HG03378 (cell line): ENCODE results near the gene C12orf56.
"Not testable (repeated sequence)": the region's sequence is repeated elsewhere in the genome, so short reads cannot be mapped to it uniquely, and the experiment has no call there.

Experiments used
- ATAC-seq: cut with Tn5 transposase; IDR thresholded peaks from one replicate; pipeline ENCODE4 v1.9.1; 2021; ENCODE audit warnings: mild to moderate bottlenecking, moderate library complexity; ENCODE audit not compliant: unreplicated experiment

The C12orf56 gene

DNA sequence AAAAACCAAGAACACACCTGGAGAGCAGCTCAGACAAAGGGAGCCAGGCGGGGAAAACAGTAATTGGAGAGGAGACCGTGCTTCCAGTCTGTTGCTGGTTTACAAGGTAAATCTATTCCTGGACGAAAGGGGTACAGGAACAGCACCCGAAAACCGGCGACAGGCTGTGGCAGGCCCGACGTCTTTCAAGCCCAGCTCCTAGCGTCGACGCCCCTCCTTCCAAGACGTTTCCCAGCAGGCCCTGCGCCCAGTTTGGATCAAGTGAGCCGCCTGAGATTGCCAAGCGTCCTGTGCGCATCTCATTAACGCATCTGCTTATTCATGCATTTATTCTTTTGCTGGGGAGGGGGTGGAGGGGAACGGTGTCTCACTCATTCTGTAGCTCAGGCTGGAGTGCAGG lies 1.4 kb downstream of the C12orf56 start:
- no peak for ATAC-seq

DNA sequence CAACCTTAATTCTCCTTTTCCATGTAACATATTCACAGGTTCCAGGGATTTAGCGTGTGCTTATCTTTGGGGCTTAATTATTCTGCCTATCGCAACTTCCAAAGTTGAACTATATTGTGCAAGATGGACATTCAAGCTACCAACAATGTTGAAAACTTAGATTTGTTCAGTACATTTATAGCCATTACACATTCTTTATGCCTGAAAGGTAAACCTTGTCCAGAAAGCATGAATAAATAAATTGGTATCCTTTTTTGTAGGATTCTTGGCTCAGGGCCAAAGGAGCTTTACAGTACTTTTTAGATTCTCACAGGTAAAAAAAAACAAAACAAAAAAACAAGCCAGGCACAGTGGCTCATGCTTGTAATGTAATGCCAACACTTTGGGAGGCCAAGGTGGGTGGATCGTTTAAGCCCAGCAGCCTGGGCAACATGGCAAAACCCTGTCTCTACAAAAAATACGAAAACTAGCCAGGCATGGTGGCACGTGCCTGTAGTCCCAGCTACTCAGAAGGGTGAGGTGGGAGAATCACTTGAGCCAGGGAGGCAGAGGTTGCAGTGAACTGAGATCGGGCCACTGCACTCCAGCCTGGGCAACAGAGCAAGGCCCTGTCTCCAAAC lies 3.3 kb downstream of the C12orf56 start:
- ATAC-seq = no peak

DNA sequence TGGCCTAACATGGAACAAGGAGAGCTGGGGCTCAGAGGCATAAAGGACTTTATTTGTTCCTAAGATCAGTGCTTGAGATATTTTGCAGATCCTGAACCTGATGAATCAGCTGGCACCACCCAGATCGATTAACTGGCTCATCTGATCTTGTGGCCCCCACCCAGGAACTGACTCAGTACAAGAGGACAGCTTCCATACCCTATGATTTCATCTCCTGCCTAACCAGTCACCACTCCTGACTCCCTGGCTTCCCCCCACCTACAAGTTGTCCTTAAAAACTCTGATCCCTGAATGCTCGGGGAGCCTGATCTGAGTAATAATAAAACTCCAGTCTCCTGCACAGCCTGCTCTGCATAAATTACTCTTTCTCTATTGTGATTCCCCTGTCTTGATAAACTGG lies 5.1 kb downstream of the C12orf56 start:
- no peak for ATAC-seq

DNA sequence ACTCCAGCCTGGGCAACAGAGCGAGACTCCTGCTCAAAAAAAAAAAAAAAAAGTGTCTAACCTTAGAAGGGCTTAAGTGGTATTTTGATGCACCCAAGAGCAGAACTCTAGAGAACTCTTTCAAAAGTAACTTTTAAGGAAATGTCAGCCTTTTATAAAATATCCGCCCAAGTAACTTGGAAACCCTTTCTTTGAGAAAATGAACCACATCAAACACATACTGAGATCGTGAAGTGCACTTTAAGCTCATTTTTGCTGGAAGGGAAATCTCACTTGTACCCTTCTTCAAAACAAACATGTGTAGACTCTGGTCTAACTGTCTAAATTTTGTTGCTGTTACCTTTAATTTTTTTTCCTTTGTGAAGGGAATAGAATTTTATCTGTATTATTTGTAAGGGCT lies 5.5 kb downstream of the C12orf56 start:
- no peak for ATAC-seq

DNA sequence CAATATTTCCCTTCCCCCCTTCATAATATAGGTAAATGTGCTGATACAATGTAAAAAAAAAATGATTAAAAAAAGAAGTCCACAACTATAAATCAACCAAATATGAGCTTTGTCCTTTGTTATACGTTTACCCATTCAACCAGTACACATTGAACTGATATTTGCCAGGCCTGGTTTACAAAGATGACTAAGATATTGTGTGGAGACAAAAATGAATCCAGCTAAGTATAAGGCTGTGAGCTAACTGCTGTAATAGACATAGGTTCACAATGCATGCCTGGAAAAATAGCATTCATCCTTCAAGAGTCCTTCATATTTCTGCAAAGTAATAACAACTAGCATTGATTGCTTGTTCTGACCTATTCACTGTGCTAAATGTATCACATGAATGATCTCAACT lies 6.9 kb downstream of the C12orf56 start:
- ATAC-seq = no peak

DNA sequence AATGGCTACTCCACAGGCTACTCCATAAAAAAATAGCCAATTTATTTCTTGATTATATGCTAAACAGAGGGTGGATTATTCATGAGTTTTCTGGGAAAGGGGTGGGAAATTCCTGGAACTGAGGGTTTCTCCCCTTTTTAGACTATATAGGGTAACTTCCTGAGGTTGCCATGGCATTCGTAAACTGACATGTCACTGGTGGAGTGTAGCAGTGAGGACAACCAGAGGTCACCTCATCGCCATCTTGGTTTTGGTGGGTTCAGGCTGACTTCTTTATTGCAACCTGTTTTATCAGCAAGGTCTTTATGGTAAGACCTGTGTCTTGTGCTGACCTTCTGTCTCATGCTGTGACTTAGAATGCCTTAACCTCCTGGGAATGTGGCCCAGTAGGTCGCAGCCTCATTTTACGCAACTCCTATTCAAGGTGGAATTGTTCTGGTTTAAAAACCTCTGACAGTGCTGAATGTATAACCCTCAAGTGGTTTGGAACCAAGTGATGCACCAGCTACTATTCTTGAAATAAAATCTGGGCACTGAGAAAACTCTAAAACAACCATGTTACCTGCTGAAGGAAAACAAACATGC lies 27.7 kb downstream of the C12orf56 start:
- no peak for ATAC-seq

DNA sequence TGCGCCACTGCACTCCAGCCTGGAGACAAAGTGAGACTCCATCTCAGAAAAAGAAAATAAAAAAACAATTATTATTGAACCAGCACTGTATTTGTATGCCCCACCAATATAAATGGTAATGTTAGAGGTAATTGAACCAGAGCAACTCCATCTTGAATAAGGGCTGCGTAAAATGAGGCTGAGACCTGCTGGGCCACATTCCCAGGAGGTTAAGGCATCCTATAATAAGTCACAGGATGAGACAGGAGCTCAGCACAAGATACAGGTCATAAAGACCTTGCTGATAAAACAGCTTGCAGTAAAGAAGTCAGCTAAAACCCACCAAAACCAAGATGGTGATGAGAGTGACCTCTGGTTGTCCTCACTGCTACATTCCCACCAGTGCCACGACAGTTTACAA lies 29.4 kb downstream of the C12orf56 start:
- not testable (repeated sequence) for ATAC-seq

DNA sequence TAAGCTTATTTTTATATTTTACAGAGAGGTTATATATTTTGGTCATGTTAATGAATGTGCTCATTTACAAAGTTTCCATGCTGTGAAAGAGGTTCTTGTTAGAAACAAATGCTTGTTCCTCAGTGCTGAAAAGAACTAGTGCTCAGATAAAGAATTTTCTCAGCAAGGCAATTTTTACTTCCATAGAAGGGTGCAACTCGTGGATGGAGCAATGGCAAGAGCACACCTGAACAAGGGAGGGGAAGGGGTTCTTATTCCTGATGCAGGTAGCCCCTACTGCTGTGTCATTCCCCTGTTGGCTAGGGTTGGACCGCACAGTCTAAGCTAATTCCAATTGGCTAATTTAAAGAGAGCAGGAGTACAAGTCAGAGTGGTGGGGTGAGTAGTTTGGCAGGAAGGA lies 34.3 kb downstream of the C12orf56 start:
- ATAC-seq = not testable (repeated sequence)

DNA sequence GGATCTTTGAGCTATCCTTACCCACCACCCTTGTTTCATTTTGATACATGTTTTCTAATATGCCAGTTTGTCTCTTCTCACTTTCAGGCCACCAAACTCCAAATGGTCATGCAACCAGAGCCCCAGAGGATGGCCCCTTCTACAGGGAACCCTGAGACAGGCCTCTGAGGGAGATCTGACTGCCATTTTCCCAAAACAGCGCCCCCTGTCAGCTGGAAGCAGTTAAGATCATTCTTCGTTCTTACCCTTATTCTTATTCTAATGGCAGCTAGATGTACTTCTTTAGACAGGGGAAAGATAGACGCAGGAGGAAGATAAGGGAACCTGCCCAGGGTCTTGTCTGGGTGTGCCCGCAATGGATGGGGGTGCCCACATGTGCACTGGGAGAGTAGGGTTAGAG lies 38.4 kb downstream of the C12orf56 start:
- no peak for ATAC-seq

DNA sequence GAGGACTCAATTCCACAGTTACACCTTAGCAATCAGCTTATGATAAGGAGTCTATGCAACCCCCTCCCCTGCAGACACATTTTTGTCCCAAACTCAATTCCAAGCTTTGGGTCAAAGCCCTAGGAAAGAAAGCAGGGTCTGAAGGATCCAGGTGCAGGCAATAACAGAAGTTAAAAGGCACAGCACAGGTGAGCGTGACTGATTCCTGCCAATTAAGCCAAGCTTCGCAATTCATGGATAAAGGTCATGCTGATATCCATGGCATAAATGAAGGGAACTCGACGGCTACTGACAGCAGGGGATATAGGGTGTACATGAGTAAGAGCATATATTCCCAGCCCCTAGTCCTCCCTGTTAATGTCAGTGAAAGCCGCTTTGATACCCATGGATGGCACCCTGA lies 39.3 kb downstream of the C12orf56 start:
- ATAC-seq = no peak

DNA sequence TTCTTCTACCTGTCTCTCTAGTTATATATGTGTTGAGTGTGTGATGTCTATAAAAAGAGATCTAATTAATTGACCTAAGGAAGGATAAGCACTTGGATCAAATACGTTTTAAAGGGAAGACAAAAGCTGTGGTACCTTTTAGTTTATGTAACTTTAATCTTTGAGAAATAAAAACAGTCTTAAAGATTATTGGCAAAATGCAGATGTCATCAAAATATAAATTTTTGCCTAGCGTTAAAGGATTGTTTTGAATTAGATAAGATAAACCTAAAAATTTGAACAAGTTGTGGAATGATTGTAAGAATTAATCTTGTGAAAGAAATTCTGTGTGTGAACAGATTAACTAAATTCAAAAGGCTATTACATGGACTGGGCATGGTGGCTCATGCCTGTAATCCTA lies 42.9 kb downstream of the C12orf56 start:
- no peak for ATAC-seq

DNA sequence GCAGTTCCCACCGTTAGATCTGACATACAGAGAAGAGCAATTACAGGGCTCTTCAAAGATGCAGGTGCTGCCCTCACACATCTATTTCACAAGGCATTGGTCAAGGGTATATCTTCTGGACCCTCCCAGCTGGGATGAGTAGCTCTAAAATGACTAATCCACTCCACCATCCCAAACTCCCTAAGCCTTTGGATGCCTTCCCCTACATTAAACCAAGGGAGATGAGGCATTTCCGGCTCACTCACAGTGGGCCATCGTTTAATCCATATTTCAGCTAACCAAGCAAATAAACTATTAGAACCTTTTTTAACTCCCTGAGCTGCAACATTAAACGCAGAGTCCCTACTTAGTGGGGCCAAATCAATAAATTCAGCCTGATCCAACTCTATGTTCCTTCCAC lies 45.9 kb downstream of the C12orf56 start:
- ATAC-seq = not testable (repeated sequence)

DNA sequence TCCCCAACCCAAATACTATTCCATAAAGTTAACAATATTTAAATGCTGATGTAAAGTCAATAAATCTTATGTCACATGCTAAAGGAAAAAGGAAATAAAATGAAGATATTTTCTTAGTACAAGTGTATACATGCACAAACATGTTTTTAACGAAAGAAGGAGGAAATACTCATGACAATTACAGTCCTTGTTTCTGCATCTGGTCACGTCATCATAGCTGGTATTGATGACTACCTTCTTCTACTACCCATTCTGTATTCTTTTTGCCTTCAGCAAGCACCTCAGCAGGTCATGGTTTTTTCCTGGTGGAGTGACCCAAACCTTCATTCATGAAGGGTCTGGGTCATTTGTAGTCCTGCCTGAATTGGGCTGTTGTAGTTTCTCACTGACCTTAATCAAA lies 50.0 kb downstream of the C12orf56 start:
- ATAC-seq = not testable (repeated sequence)

DNA sequence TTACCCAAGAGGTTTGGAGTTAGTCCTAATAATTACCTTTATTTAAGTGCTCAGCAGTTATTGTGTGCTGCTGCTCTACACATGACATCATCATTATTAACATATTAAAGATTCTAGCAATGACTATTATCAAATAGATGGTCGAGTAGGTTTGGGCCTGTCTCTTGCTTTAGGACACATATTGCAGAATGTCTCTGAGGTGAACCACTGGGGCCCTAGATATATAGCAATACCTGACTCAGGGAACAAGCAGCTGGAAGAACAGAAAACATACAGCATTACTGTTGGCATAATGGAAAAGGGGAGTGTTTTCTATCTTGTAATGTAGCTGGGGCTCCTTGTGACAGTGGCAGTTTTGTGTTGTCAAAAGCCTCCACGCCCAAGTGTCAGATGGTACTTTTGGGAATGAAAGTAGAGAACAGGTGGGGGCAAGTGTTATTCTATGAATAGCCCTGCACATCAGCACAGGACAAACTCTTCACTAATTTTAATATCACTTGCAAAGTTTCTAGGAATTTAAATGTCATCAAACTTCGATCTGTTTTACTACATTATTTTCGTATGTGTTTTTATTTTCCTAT lies 54.6 kb downstream of the C12orf56 start:
- no peak for ATAC-seq

DNA sequence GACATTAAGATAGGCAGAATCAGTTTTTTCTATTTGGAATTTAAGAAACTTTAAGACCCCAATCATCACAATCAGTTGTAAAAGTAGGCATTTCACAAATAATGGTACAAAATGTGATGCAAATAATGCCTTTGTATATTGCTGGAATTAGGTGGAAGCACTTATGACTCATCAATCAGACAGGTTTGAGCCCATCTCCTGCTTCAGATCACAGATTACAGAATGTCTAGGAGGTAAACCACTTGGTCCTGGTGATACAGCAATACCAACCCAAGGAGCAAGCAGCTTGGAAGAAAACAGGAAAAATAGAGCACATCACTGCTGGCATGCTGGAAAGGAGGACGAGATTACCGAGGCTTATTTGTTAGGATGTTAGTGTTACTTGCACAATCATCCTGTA lies 57.6 kb downstream of the C12orf56 start:
- no peak for ATAC-seq

DNA sequence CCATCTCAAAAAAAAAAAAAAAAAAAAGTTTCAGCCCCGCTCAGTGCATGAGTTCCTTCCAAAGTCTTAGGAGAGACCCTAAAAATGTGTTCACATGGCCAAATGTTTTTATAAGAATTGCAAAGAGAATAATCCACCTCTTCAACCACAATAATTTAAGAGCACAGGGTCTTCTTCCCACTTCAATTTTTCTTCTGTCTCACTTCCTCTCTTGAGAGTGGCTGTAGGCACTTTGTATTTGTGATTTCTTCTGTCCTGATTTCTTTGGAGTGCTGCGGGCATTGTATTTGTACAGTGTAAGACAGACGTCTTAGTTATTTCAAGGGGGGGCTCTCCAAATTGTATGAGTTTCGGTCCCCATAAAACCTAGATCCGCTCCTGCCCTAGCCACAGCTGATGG lies 58.3 kb downstream of the C12orf56 start:
- no peak for ATAC-seq

DNA sequence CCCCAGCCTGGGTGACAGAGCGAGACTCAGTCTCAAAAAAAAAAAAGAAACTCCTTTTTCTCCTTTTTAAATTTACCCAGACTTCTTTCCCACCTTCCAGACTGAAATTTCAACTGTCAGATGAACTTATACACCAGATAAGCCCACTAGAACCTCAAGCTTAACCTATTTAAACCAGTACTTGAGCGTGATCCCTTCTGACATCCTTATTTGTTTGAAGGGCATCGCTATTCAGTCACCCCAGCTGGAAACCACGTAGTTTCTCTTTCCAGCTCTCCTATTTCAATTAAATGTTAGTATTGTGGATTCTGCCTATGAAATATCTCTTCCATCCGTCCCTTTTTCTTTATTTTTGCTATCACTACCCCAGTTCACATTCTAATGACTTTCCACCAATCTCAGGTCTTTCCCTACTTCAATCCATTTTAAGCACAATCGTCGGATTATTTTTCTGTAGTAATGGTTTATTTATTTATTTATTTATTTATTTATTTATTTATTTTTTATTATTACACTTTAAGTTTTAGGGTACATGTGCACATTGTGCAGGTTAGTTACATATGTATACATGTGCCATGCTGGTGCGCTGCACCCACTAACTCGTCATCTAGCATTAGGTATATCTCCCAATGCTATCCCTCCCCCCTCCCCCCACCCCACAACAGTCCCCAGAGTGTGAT lies 61.4 kb downstream of the C12orf56 start:
- not testable (repeated sequence) for ATAC-seq

DNA sequence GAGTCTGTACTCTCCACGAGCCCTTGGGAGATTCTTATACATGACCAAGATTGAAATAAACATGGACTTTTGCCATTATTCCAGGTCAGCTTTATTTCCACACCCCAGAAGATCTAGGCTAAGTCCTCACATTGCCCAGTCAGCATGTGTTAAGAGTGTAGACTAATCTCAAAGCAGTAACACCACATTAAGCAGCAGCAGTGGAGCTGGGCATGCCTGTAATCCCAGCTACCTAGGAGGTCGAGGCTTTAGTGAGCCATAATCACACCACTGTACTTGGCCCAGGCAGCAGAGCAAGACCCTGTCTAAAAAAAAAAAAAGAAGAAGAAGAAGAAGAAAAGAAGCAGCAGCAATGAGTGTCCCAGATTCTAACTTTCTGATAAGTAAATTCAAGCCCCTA lies 65.5 kb downstream of the C12orf56 start:
- no peak for ATAC-seq

DNA sequence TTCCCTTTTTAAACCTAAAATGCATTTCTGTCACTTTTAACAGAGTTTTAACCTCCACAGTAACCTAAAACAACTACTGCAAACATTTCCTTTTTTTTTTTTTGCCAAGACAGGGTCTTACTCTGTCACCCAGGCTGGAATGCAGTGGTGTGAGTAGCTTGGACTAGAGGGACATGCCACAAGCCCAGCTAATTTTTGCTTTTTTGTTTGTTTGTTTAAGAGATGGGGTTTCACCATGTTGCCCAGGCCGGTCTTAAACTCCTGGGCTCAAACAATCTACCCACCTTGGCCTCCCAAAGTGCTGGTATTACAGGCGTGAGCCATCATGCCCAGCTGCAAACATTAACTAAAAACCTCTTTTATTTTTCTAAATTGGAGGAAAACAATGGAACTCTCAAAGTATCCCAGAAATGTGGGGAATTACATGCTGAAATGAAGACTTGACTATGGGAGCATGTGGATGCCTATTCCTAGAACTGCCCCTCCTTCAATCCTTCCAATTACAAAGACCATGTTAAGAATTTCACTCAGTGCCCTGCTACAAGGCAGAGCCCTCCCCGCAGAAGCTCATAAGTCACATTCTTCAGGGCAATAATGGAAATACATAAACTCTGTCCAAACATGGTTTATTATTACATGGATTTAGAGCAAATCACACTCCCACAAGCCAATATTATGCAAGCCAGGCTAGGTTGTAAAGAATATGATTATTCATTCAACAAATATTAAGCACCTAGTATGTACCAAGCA lies 66.9 kb downstream of the C12orf56 start:
- no peak for ATAC-seq

DNA sequence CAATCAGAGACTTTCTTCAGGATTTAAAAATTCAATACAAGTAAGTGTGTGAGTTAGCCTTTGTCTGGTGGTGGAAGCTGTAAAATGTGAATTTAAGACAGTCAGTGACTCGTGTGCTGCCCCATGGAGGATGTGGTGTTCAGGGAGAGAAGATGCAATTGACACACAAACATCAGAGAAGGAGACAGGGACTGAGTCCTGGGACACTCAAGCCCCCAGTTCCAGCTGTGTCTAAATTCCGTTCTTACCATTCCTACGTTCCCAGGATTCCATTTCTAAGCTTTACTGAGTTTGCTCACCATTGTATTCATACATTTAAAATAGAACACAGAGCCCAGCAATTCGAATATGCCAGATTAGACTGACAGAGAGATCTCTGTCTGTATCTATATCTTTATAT lies 67.6 kb downstream of the C12orf56 start:
- no peak for ATAC-seq

DNA sequence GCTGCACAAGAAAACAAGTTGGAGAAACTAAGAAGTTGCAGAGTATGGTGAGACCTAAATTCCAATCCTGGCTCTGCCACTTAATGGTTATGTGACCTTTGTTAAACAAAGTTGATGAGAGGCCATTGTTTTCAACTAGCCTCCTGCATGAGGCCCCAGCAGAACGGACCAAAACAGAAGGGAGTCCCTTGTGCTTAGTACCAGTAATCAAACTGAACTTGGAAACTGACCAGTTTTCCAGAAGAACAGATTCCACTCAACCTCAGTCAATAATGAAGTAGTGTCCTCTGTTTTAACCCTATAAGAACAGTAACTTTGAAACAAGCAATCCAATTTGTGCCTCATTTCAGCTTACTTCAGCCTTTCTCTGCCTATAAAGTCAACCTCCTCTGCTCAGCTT lies 69.9 kb downstream of the C12orf56 start:
- no peak for ATAC-seq
